Stimulated activated CD8-positive, alpha-beta memory T cell treated with anti-CD3 and anti-CD28 coated beads, Interleukin-7, amount 100 ng/mL, for 24 hours (primary cell): ENCODE measurements around the gene PASK.

ENCODE experiments used
- DNase-seq: peaks from one replicate; pipeline ENCODE4 v3.0.0-alpha.2; 2020; ENCODE audit warnings: low read depth

Gene PASK

GRCh38 chr2:241146286-241146685 is 3.0 kb downstream of the PASK start:
- no peak for DNase-seq

GRCh38 chr2:241142593-241142992 is 6.7 kb downstream of the PASK start:
- DNase-seq: no peak

DNA sequence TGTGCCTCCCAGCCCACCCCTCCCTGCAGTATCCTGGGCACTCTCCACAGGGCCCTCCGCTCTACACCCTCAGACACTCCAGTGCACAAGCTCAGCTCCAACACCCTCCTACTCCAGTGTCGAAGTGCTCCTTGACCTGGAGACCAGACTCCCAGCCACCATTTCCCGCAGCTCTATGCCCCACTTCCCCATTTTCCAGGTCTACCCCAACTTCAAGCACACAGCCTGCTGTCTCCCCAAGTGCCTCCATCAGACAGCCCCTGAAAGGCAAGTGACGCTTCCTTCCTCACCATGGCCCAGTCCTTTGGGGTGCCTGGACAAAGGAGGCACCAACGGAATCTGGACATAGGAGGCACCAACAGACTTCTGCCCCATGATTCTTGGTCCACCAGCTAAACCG is 7.2 kb downstream of the PASK start:
- DNase-seq: no peak

DNA sequence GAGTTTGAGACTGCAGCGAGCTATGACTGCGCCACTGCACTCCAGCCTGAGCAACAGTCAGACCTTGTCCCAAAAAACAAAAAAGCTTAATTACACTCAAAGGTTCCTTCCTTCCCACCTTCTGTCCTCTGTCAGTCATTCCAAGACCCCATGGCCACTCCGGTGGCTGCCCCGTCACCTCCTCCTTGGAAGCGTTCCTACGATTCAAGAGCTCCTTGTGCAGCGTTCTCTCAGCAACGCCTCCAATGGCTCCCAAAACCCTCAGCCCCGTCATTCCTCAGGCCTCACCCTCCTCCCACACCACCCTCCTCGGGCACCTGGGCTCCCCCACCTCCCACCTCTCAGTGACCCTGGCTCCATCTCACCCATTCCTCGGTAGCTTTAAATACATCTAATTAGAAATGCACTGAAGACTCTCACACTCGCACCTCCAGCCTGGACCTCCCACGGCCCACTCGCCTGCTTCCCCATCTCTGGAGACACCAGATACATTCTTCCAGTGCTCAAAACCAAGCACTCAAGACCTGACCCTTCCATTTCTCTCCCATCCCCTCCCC is 8.0 kb downstream of the PASK start:
- no peak for DNase-seq

DNA sequence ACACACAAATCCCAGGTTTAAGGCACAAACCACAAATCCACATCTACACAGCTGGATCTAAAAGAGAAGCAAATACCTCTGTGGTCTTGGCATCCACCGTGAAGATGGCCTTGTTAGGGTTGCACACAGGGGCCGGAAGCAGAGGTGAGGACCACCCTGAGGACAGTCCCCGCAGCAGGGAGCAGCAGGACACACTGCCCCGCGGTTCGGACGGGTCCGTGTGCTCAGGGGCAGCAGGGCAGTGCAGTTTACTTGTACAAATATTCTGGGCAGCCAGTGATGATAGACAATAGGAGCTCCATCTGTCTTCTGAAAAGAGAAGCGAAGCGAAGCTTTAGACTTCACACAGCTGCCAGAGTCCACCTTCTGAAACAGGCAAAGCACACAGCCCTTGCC is 8.8 kb downstream of the PASK start:
- DNase-seq: no peak

DNA sequence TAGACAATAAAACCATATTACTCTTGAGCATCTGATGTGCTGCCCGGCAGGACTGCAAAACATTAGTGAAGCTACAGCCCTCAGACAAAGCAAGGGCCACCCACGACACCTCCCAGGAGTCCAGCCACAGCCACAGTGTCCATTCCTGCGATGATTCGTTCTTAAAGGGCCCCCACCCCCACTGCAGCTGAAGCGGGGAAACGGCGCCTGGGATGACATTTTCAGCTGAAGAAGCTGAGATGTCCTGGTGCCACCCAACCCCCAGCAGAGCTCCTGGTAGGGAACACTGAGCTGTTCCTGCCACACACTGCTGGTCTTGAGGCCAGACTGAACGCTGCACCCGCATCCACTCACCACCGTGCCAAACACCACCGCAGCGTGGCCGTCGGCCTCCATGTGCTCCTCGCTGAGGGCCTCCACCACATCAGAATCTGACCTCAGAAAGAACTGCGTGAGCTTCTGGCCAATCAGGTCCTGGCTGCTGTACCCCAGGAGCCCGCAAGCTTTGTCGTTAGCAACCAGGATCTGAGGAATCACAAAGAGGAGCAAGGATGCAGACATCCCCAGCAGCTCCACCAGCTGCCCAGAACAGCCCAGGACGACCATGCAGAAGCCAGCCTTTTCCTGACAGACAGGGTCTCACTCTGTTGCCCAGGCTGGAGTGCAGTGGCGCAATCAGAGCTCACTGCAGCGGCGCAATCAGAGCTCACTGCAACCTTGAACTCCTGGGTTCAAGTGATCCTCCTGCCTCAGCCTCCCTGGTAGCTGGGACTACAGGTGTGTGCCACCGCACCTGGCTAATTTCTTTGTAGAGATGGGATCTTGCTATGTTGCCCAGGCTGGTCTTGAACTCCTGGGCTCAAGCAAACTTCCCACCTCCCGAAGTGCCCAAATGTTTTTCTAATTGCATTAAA is 9.5 kb downstream of the PASK start:
- no peak for DNase-seq

- no peak for DNase-seq
Observed at GRCh38 chr2:241138471-241138870, 10.8 kb downstream of the PASK start.

- DNase-seq: no peak
Observed at GRCh38 chr2:241137276-241138190, 11.7 kb downstream of the PASK start.

GRCh38 chr2:241136661-241137260 is 12.5 kb downstream of the PASK start:
- DNase-seq: no peak

- no peak for DNase-seq
Observed at GRCh38 chr2:241136191-241136590, 13.1 kb downstream of the PASK start.

DNA sequence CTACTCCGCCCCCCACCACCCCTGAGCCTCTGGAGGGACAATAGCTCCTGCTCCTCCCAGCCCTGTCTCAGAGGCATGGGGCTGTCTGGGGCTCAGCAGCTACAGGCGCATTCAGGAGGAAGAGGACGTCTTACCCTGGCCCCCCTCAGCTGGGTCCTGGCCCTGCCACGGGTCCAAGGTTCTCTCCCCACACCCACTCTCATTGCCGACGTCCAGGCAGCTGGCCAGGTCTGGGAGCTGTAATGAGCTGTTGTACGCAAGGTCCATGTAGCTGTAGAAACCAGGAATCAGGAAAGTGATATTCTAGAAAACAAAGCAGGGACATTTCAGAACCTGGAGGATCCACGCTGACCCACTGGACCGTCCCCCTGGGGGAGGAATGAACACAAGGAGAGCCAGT is 13.5 kb downstream of the PASK start:
- no peak for DNase-seq

DNA sequence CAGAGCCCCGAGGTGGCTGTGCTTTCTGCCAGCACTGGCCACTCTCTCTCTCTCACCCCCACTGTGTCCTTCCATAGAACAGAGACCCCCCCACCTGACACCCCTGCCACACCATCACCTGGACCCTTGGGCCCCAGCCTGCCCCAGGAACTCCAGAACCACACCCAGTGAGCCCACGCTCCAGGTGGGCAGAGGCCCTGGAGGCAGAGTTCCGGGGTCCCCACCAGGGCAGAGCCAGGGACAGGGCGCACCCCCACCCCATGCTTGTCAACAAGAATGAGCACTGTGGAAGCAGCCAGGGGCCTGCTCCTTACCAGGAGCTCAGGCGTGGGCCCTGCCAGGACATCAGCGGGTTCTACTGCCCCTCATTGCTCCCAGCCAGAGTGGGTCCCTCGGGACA is 14.6 kb downstream of the PASK start:
- DNase-seq: no peak

- DNase-seq: no peak
Observed at GRCh38 chr2:241133436-241133820, 15.8 kb downstream of the PASK start.

- no peak for DNase-seq
Observed at GRCh38 chr2:241132538-241133435, 16.5 kb downstream of the PASK start.

GRCh38 chr2:241131531-241131930 is 17.7 kb downstream of the PASK start:
- no peak for DNase-seq

DNA sequence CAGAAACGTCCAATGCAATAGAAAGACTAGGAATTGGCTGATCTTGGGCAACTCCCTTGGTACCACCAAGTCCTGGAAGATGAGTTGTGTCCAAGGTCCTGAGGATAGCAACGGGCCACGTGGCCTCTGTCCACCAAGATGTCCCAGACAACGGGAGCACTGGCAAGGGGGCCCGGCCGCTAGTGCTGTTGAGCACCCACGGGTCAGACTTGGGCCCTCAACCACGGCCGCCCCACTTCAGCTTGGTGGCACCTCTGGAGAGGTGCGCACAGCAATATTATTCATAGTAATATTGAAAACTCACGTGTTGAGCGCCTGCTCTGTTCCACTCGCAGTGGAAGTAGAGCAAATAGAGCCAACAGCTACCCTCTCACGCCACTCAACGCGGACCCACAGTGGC is 19.0 kb downstream of the PASK start:
- no peak for DNase-seq

DNA sequence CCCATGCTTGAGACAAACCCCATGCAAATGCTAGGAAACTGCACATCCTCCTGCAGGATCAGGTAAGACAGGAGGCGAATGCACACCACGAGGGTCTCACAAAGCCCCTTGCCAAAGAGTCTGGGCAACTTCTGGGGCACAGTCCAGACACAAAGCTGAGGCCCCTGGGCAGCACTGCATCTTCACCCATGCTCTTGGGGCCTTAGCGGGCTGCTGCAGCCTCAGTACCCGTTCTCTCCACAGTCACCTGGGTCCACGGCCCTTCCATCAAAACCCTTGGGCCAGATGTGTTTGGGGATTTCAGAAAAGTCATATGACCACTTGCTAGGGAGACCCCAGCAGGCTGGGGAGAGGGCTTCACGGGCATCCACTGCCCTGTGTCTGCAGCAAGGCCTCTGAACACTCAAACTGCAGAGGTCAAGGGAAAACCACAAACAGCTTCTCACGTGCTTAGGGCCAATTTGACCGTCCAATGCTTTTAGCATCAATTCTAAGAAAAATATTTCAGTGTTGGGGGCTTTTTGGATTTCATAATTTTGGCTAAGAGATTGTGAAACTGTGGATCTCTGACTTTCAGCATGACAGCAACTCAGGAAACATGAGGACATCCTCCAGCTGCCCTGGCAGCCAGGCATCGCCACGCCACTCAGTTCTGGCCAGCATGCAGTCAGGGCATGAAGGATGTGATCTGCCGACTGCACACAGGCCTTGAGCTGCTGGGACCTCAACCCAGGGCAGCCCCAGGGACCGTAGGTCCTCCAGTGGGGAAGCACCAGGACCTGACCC is 20.0 kb downstream of the PASK start:
- DNase-seq: no peak

- no peak for DNase-seq
Observed at GRCh38 chr2:241128266-241128665, 21.0 kb downstream of the PASK start.

DNA sequence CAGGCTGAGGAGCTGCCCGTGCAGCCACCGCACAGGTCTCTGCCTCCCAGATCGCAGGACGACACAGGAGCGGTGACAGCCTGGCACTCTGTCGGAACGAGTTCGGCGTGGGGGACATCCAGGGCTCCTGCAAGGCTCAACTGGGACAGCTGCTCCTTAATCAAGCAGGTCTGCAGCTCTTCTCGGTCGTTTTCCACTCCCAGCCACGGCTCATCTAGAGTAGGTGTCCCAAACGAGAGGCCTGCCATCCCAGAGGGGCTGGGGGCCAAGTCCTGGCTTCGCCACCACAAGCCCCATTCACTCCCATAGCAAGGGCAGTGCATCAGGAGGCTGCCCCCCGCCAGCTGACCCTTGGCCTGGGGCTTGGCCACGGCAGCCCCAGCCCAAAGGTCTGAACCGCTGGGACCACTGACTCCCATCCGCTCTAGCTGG is 22.5 kb downstream of the PASK start:
- DNase-seq: no peak

GRCh38 chr2:241126201-241126611 is 23.1 kb downstream of the PASK start:
- DNase-seq: no peak
